Left ventricle myocardium inferior (tissue), 1 donor: ENCODE data around the gene VIPR2. TPM values are rescaled to one million over a fixed set of nuclear protein-coding genes. Genes with fewer than 3 reads are reported as not detected.

Experiments used
- DNase-seq: peaks from one replicate; pipeline ENCODE4 v3.0.0-alpha.2; 2020
- H3K27ac ChIP-seq: fragments of 200-600 bp; replicated peaks from 2 replicates; pipeline ENCODE4 v1.8.0; 2021
- H3K27me3 ChIP-seq: fragments of 200-600 bp; 2 replicates; pipeline ENCODE4 v1.8.0; 2021; ENCODE audit warnings: low read depth
- H3K36me3 ChIP-seq: fragments of 200-600 bp; 2 replicates; pipeline ENCODE4 v1.8.0; 2021
- H3K4me1 ChIP-seq: fragments of 200-600 bp; 2 replicates; pipeline ENCODE4 v1.8.0; 2021
- H3K4me3 ChIP-seq: fragments of 200-600 bp; 2 replicates; pipeline ENCODE4 v1.8.0; 2021; ENCODE audit warnings: mild to moderate bottlenecking, moderate library complexity
- H3K9me3 ChIP-seq: fragments of 200-600 bp; replicated peaks from 2 replicates; pipeline ENCODE4 v1.8.0; 2021
- CTCF ChIP-seq: fragments of 200-600 bp; IDR thresholded peaks from 2 replicates; pipeline ENCODE4 v1.8.0; 2021; ENCODE audit warnings: antibody characterized with exemption, mild to moderate bottlenecking, borderline replicate concordance
- intact Hi-C: fragments of 100-400 bp; cut with micrococcal nuclease; formaldehyde crosslinking; loops from one replicate; pipeline ENCODE4 v1.11.0; 2022
- total RNA-seq: library from RNA; stranded (reverse); fragmentation: NEBNext Ultra II Directional; extraction: Animal tissue kit (Norgen Biotek cat#: 25700); gene quantifications from one replicate; pipeline ENCODE4 v1.2.1, GENCODE V29; 2021
- donor health status: DM: no; HTN: yes; CAD: no; lungs with severe emphysema.

Gene VIPR2
- total RNA-seq, 1 donor from 2014 or later: 17.5 TPM

GRCh38 chr7:159033956-159034355 lies 110.7 kb downstream of the VIPR2 start:
- no peak for TF ChIP-seq CTCF
- Histone ChIP-seq H3K27me3 (peaks cover 16% of the 10 kb centered on the region), H3K36me3 (peaks cover 37% of the 10 kb centered on the region), H3K9me3 (no peaks in the 10 kb centered on the region), H3K4me3 (no peak overlapping the region), H3K27ac (no peak overlapping the region), H3K4me1 (peaks cover 28% of the 10 kb centered on the region)
- intact Hi-C loops: no loop called here
- no peak for DNase-seq

GRCh38 chr7:159033473-159033825 lies 111.2 kb downstream of the VIPR2 start:
- TF ChIP-seq CTCF: no peak
- intact Hi-C loops: no loop called here
- H3K27me3 ChIP-seq: peaks cover 21% of the 10 kb centered on the region
- H3K4me1 ChIP-seq: peaks cover 28% of the 10 kb centered on the region
- no peak overlapping the region for H3K27ac ChIP-seq
- no peak overlapping the region for H3K4me3 ChIP-seq
- no peaks in the 10 kb centered on the region for H3K9me3 ChIP-seq
- H3K36me3 ChIP-seq: peaks cover 32% of the 10 kb centered on the region
- no peak for DNase-seq

GRCh38 chr7:159032753-159033472 lies 111.8 kb downstream of the VIPR2 start:
- Histone ChIP-seq H3K4me3 (no peak overlapping the region), H3K27me3 (peaks cover 24% of the 10 kb centered on the region), H3K27ac (peak overlapping the region; percentile 84), H3K4me1 (peaks cover 28% of the 10 kb centered on the region), H3K36me3 (peaks cover 29% of the 10 kb centered on the region), H3K9me3 (no peaks in the 10 kb centered on the region)
- intact Hi-C loops: no loop called here
- no peak for DNase-seq
- no peak for TF ChIP-seq CTCF

- intact Hi-C loops: no loop called here
- no peak for DNase-seq
Measured at GRCh38 chr7:159032322-159032721, 112.3 kb downstream of the VIPR2 start.

DNA sequence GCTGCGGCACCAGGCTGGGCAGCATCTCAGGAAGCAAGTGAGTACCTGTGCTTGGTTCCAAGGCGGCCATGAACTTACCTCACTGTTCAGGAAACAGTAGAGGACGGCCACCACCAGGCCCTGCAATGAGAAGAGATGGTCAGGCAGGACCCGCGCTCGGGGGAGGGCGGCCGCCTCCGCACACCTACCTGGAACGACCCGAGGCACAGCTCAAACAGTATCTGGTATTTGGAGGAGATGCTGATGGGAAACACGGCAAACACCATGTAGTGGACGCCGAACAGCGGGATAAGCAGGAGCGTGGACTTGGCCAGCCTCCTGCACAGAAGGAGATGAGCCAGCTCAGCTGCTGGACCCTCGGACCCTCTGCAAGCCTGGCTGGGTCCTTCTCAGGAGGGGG lies 112.9 kb downstream of the VIPR2 start:
- intact Hi-C loops: no loop called here
- TF ChIP-seq CTCF: no peak
- H3K4me3 ChIP-seq: peak overlapping the region; percentile 72
- H3K27ac ChIP-seq: peak overlapping the region; percentile 84
- H3K9me3 ChIP-seq: no peaks in the 10 kb centered on the region
- peaks cover 24% of the 10 kb centered on the region for H3K27me3 ChIP-seq
- no peak for DNase-seq
- peaks cover 28% of the 10 kb centered on the region for H3K4me1 ChIP-seq
- peaks cover 29% of the 10 kb centered on the region for H3K36me3 ChIP-seq

More at GRCh38 chr7:159032322-159032721, 112.3 kb downstream of the VIPR2 start:
- peaks cover 28% of the 10 kb centered on the region for H3K4me1 ChIP-seq
- H3K4me3 ChIP-seq: no peak overlapping the region
- H3K36me3 ChIP-seq: peaks cover 29% of the 10 kb centered on the region
- no peak for TF ChIP-seq CTCF
- H3K27ac ChIP-seq: peak overlapping the region; percentile 84
- H3K27me3 ChIP-seq: peaks cover 24% of the 10 kb centered on the region
- no peaks in the 10 kb centered on the region for H3K9me3 ChIP-seq
